ENCODE data around the gene MTFP1. TPM values are rescaled to one million over a fixed set of nuclear protein-coding genes. Genes with fewer than 3 reads are reported as not detected.
A peak's percentile ranks its signal among the peaks of the same experiment; 100 is the strongest.

Gene MTFP1
- total and polyA plus RNA-seq, 7 experiments from 2014 or later = 10.2 to 68.2 (median 26.7) TPM

DNA sequence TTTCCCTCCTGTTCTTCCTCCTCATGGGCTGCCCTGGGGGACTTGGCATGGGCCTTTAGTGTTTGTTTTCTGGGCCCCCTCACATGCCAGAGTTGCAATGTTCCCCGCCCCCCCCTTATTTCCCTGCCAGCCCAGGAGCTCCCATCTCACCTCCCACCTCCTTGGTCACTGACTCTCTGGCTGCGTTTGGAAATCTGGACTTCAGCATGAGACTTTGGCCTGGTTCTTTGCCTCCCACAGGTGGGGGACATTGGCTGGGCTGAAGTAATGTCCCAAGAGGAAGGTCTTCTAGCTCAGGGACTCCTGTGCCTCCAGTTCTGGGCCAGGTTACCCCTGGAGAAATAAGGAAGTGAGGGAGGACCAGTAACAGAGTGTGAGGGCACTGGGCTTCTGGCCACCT, 7.0 kb downstream of the MTFP1 start:
- ATAC-seq (no peak), DNase-seq (no peak)
- Histone ChIP-seq H3K27me3 (ENCODE audit: control insufficient read depth in 2 of 2, insufficient read depth in 2 of 2, low read length in 2 of 2) (peaks cover 0 to 3% of the 10 kb centered on the region in 2 donors), H3K4me1 (ENCODE audit: control insufficient read depth in 2 of 2, insufficient read depth in 2 of 2, low read length in 2 of 2) (peaks cover 16 to 22% of the 10 kb centered on the region in 2 donors), H3K4me3 (ENCODE audit: low read length) (no peak overlapping the region), H3K9me3 (ENCODE audit: control insufficient read depth in 2 of 3, low read length in 3 of 3) (peaks cover 0 to 4% (median 0%) of the 10 kb centered on the region in 3 experiments), H3K36me3 (ENCODE audit: control insufficient read depth in 2 of 3, insufficient read depth in 3 of 3, low read length in 3 of 3) (peaks cover 0 to 12% (median 0%) of the 10 kb centered on the region in 3 experiments), H3K27ac (ENCODE audit: low read depth, low read length) (no peak overlapping the region)
- POLR2A ChIA-PET = interaction anchor here (6.3 kb wide), 1 partner anchor 8 kb away, joined by 88 read pairs; the partner anchor contains the start of gene MTFP1
- CTCF ChIA-PET = interaction anchor here (1.1 kb wide), 1 partner anchor 41 kb away, joined by 4 read pairs; no protein-coding TSS in a partner anchor
- peaks cover 6 to 18% (median 13%) of the 10 kb centered on the region in 11 donors for H3K9me3 Mint-ChIP-seq
- no peak overlapping the region for H3K4me3 Mint-ChIP-seq
- intact Hi-C loops (cut with micrococcal nuclease) = no loop called here
- peaks cover 0 to 31% (median 13%) of the 10 kb centered on the region in 5 donors for H3K36me3 Mint-ChIP-seq
- peak overlapping the region in 4 of 9 donors; percentile 51 to 100 (median 100) for H3K27ac Mint-ChIP-seq
- H3K4me1 Mint-ChIP-seq = peaks cover 12 to 30% (median 27%) of the 10 kb centered on the region in 7 donors
- H3K27me3 Mint-ChIP-seq = no peaks in the 10 kb centered on the region

GRCh38 chr22:30433227-30433626, 7.7 kb downstream of the MTFP1 start:
- peaks cover 16 to 21% of the 10 kb centered on the region in 2 donors for H3K4me1 ChIP-seq (ENCODE audit: control insufficient read depth in 2 of 2, insufficient read depth in 2 of 2, low read length in 2 of 2)
- POLR2A ChIA-PET = interaction anchor here (1.8 to 6.3 kb wide), 2 partner anchors 8 to 41 kb away, joined by 5 to 88 read pairs; partner anchors contain the start of gene MTFP1
- peaks cover 10 to 26% (median 23%) of the 10 kb centered on the region in 7 donors for H3K4me1 Mint-ChIP-seq
- peak overlapping the region in 6 of 9 donors; percentile 42 to 100 (median 100) for H3K27ac Mint-ChIP-seq
- H3K36me3 Mint-ChIP-seq = peaks cover 0 to 28% (median 12%) of the 10 kb centered on the region in 5 donors
- CTCF ChIA-PET = interaction anchor here (0.8 to 6.0 kb wide), 4 partner anchors 8 to 145 kb away, joined by 3 to 46 read pairs (median 6); partner anchors contain the start of genes CASTOR1 and MTFP1
- no peak overlapping the region for H3K4me3 Mint-ChIP-seq
- peaks cover 0 to 4% (median 0%) of the 10 kb centered on the region in 3 experiments for H3K9me3 ChIP-seq (ENCODE audit: control insufficient read depth in 2 of 3, low read length in 3 of 3)
- H3K27me3 ChIP-seq (ENCODE audit: control insufficient read depth in 2 of 2, insufficient read depth in 2 of 2, low read length in 2 of 2) = peaks cover 1 to 3% of the 10 kb centered on the region in 2 donors
- ATAC-seq (no peak), DNase-seq (no peak)
- intact Hi-C loops (cut with micrococcal nuclease) = no loop called here
- H3K27ac ChIP-seq (ENCODE audit: low read depth, low read length) = no peak overlapping the region
- H3K27me3 Mint-ChIP-seq = peaks cover 1 to 6% (median 2%) of the 10 kb centered on the region in 5 donors
- H3K36me3 ChIP-seq (ENCODE audit: control insufficient read depth in 2 of 3, insufficient read depth in 3 of 3, low read length in 3 of 3) = peaks cover 0 to 6% (median 0%) of the 10 kb centered on the region in 3 experiments
- peaks cover 6 to 18% (median 13%) of the 10 kb centered on the region in 11 donors for H3K9me3 Mint-ChIP-seq
- H3K4me3 ChIP-seq (ENCODE audit: low read length) = no peak overlapping the region

DNA sequence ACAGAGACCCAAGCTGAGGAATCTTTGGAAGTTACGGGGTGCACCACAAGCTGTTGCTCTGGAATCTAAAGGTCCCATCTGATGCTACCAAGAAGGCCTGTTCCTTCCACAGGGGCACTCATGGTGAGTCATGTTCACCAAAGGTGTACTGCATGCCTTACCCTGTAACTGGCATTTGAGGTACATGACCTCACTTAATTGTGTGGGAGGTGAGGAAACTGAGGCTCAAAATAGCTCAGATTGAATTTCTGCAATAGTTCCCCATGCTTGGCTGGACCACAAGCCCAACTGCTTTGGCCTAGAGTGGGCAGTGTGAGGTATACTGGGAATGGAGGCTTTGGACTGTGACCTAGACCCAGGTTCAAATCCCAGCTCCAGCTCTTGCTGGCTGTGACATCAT, 8.2 kb downstream of the MTFP1 start:
- intact Hi-C loops (cut with micrococcal nuclease) = loop anchor here in 1 of 2 donors (2.0 kb wide), 3 partner anchors 43 to 535 kb away; partner anchors contain the start of genes MORC2 and TUG1
- ATAC-seq (no peak), DNase-seq (no peak)
- peaks cover 6 to 18% (median 13%) of the 10 kb centered on the region in 11 donors for H3K9me3 Mint-ChIP-seq
- H3K9me3 ChIP-seq (ENCODE audit: control insufficient read depth in 2 of 3, low read length in 3 of 3) = peaks cover 0 to 4% (median 0%) of the 10 kb centered on the region in 3 experiments
- H3K4me3 ChIP-seq (ENCODE audit: low read length) = no peak overlapping the region
- peaks cover 5 to 11% (median 8%) of the 10 kb centered on the region in 5 donors for H3K27me3 Mint-ChIP-seq
- H3K36me3 ChIP-seq (ENCODE audit: control insufficient read depth in 2 of 3, insufficient read depth in 3 of 3, low read length in 3 of 3) = peaks cover 0 to under 1% (median 0%) of the 10 kb centered on the region in 3 experiments
- ChIA-PET CTCF (interaction anchor here (0.8 to 6.0 kb wide), 4 partner anchors 9 to 145 kb away, joined by 3 to 46 read pairs (median 6); partner anchors contain the start of genes CASTOR1 and MTFP1), POLR2A (interaction anchor here (1.8 to 6.3 kb wide), 2 partner anchors 9 to 41 kb away, joined by 5 to 88 read pairs; partner anchors contain the start of gene MTFP1)
- H3K4me1 ChIP-seq (ENCODE audit: control insufficient read depth in 2 of 2, insufficient read depth in 2 of 2, low read length in 2 of 2) = peaks cover 16 to 21% of the 10 kb centered on the region in 2 donors
- H3K27ac Mint-ChIP-seq = peak overlapping the region in 5 of 9 donors; percentile 92 to 100 (median 100)
- peaks cover 10 to 26% (median 23%) of the 10 kb centered on the region in 7 donors for H3K4me1 Mint-ChIP-seq
- no peak overlapping the region for H3K27ac ChIP-seq (ENCODE audit: low read depth, low read length)
- peaks cover 3 to 6% of the 10 kb centered on the region in 2 donors for H3K27me3 ChIP-seq (ENCODE audit: control insufficient read depth in 2 of 2, insufficient read depth in 2 of 2, low read length in 2 of 2)
- peaks cover 0 to 23% (median 9%) of the 10 kb centered on the region in 5 donors for H3K36me3 Mint-ChIP-seq
- H3K4me3 Mint-ChIP-seq = no peak overlapping the region

- Histone ChIP-seq H3K4me3 (ENCODE audit: low read length) (peak overlapping the region; percentile 24), H3K27ac (ENCODE audit: low read depth, low read length) (peak overlapping the region; percentile 99), H3K36me3 (ENCODE audit: control insufficient read depth in 2 of 3, insufficient read depth in 3 of 3, low read length in 3 of 3) (no peaks in the 10 kb centered on the region), H3K9me3 (ENCODE audit: control insufficient read depth in 2 of 3, low read length in 3 of 3) (peaks cover 0 to 4% (median 0%) of the 10 kb centered on the region in 3 experiments), H3K4me1 (ENCODE audit: control insufficient read depth in 2 of 2, insufficient read depth in 2 of 2, low read length in 2 of 2) (peaks cover 16 to 21% of the 10 kb centered on the region in 2 donors), H3K27me3 (ENCODE audit: control insufficient read depth in 2 of 2, insufficient read depth in 2 of 2, low read length in 2 of 2) (peaks cover 3 to 6% of the 10 kb centered on the region in 2 donors)
- peaks cover 7 to 16% (median 10%) of the 10 kb centered on the region in 5 donors for H3K27me3 Mint-ChIP-seq
- intact Hi-C loops (cut with micrococcal nuclease) = loop anchor here (1.0 to 2.0 kb wide), 6 partner anchors 9 to 534 kb away; partner anchors contain the start of genes CASTOR1 (in 1 of the 2), MORC2 (in 1 of the 2), SF3A1 (in 1 of the 2) and TUG1 (in 1 of the 2)
- peak overlapping the region; percentile 88 to 100 (median 98) for H3K27ac Mint-ChIP-seq
- CTCF ChIA-PET = interaction anchor here (1.4 to 6.0 kb wide), 5 partner anchors 9 to 146 kb away, joined by 4 to 46 read pairs (median 4); partner anchors contain the start of genes CASTOR1 and MTFP1
- peaks cover 8 to 18% (median 13%) of the 10 kb centered on the region in 11 donors for H3K9me3 Mint-ChIP-seq
- H3K36me3 Mint-ChIP-seq = peaks cover 0 to 22% (median 9%) of the 10 kb centered on the region in 5 donors
- no peak for ATAC-seq
- DNase-seq = no peak
- H3K4me3 Mint-ChIP-seq = peak overlapping the region in 6 of 10 donors; percentile 3 to 90 (median 64)
- H3K4me1 Mint-ChIP-seq = peaks cover 10 to 26% (median 23%) of the 10 kb centered on the region in 7 donors
- POLR2A ChIA-PET = interaction anchor here (0.7 to 6.3 kb wide), 4 partner anchors 10 to 146 kb away, joined by 3 to 88 read pairs (median 4); partner anchors contain the start of genes CASTOR1 and MTFP1
Observed at GRCh38 chr22:30434843-30435242, 9.3 kb downstream of the MTFP1 start.

DNA sequence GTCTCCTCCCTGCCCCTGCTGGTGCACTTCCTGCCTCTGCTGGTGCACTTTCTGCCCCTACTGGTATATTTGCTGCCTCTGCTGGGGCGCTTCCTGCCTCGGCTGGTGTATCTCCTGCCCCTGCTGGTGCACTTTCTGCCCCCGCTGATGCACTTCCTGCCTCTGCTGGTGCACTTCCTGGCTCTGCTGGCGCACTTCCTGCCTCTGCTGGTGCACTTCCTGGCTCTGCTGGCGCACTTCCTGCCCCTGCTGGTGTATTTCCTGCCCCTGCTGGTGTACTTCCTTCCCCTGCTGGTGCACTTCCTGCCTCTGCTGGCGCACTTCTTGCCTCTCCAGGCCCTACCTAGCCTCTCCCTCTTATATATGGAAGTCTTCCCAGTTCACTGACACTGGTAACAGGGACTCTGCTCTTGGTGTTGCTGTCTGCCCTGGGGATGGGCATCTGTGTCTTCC, 10.1 kb downstream of the MTFP1 start:
- Histone ChIP-seq H3K27me3 (ENCODE audit: control insufficient read depth in 2 of 2, insufficient read depth in 2 of 2, low read length in 2 of 2) (peaks cover 3 to 6% of the 10 kb centered on the region in 2 donors), H3K27ac (ENCODE audit: low read depth, low read length) (peak overlapping the region; percentile 99), H3K9me3 (ENCODE audit: control insufficient read depth in 2 of 3, low read length in 3 of 3) (peaks cover 0 to 4% (median 0%) of the 10 kb centered on the region in 3 experiments), H3K4me1 (ENCODE audit: control insufficient read depth in 2 of 2, insufficient read depth in 2 of 2, low read length in 2 of 2) (peaks cover 16 to 21% of the 10 kb centered on the region in 2 donors), H3K4me3 (ENCODE audit: low read length) (peak overlapping the region; percentile 53), H3K36me3 (ENCODE audit: control insufficient read depth in 2 of 3, insufficient read depth in 3 of 3, low read length in 3 of 3) (no peaks in the 10 kb centered on the region)
- Mint-ChIP-seq H3K9me3 (peaks cover 8 to 18% (median 13%) of the 10 kb centered on the region in 11 donors), H3K4me1 (peaks cover 10 to 26% (median 23%) of the 10 kb centered on the region in 7 donors), H3K27ac (peak overlapping the region; percentile 88 to 100 (median 98)), H3K36me3 (peaks cover 0 to 16% (median 5%) of the 10 kb centered on the region in 5 donors), H3K27me3 (peaks cover 12 to 24% (median 18%) of the 10 kb centered on the region in 5 donors), H3K4me3 (peak overlapping the region; percentile 57 to 90 (median 83))
- POLR2A ChIA-PET = interaction anchor here (0.6 to 6.3 kb wide), 3 partner anchors 9 to 1745 kb away, joined by 3 to 88 read pairs (median 3); partner anchors contain the start of gene MTFP1
- intact Hi-C loops (cut with micrococcal nuclease) = loop anchor here (1.0 to 2.0 kb wide), 7 partner anchors 9 to 533 kb away; partner anchors contain the start of genes CASTOR1 (in 1 of the 2), MORC2 (in 1 of the 2), OSM (in 1 of the 2) and SF3A1 (in 1 of the 2)
- DNase-seq (peak; percentile 45 to 97 (median 92)), ATAC-seq (peak; percentile 94)
- CTCF ChIA-PET = interaction anchor here (0.9 to 6.0 kb wide), 6 partner anchors 8 to 49 kb away, joined by 3 to 46 read pairs (median 4); partner anchors contain the start of gene MTFP1
